K562 (cell line): ENCODE results near the gene SFXN2. TPM values are rescaled to one million over a fixed set of nuclear protein-coding genes. Genes with fewer than 3 reads are reported as not detected.

Experiments used
- ATAC-seq: fragments of 200-7000 bp; cut with Tn5 transposase; 3 replicates; pipeline ENCODE4 v1.9.1; 2020; ENCODE audit warnings: moderate library complexity
- BruUV-seq: library from RNA; stranded (reverse); fragments of 400-500 nt; replicated peaks from 2 replicates; lab custom pipeline; 2021; lab: Mats Ljungman, UMichigan
- CTCF ChIA-PET: fragments of 300-600 bp; formaldehyde crosslinking; extraction: SDS; loops from one replicate; lab custom pipeline; 2021; ENCODE audit warnings: low intra/inter-chr PET ratio; lab: Yijun Ruan, JAX
- POLR2A ChIA-PET: fragments of 300-600, 350-650 bp; sonication (Branson Sonifier 250); formaldehyde crosslinking; extraction: SDS; loops from one replicate; lab custom pipeline; 2021; ENCODE audit warnings: antibody characterized with exemption, inconsistent platforms; lab: Yijun Ruan, JAX
- DNase-seq, 4 experiments: peaks; one replicate each; pipeline versions ENCODE4 v3.0.0 to v3.0.0-alpha.2; 2011 to 2018; ENCODE audit warnings: low spot score in 3 of 4, mixed read lengths in 3 of 4; ENCODE audit errors: extremely low read depth in 1 of 4
- FAIRE-seq: peaks from 2 replicates; lab custom pipeline; 2011; peaks lifted over from hg19 to GRCh38; lab: Jason Lieb, UNC
- H2AFZ ChIP-seq: 2 replicates; pipeline ENCODE4 v1.6.0; 2011; ENCODE audit warnings: low read depth, low read length, control low read depth, inconsistent platforms
- H3K27ac ChIP-seq: fragments of 200-600 bp; 3 replicates; pipeline ENCODE4 v1.8.0; 2011; ENCODE audit warnings: low read depth, mild to moderate bottlenecking, control low read depth, inconsistent platforms, low read length, moderate library complexity, mixed read lengths; ENCODE audit errors: extremely low read depth
- H3K27me3 ChIP-seq, 2 experiments: fragments of 300-600 bp in 1 of 2; 2 replicates in 1 of 2; 3 replicates in 1 of 2; pipeline versions ENCODE4 v1.6.0 to v1.8.0; 2011; ENCODE audit warnings: inconsistent platforms in 2 of 2, low read length in 2 of 2, mild to moderate bottlenecking in 1 of 2, mixed read lengths in 1 of 2, moderate library complexity in 1 of 2; ENCODE audit not compliant: control insufficient read depth in 2 of 2, insufficient read depth in 2 of 2
- H3K36me3 ChIP-seq: fragments of 300-600 bp; 3 replicates; pipeline ENCODE4 v1.8.0; 2011; ENCODE audit warnings: mild to moderate bottlenecking, low read length, inconsistent platforms; ENCODE audit not compliant: control insufficient read depth, insufficient read depth
- H3K4me1 ChIP-seq, 2 experiments: fragments of 200-600 bp in 1 of 2; replicated peaks in 1 of 2; 2 replicates in 1 of 2; 3 replicates in 1 of 2; pipeline versions ENCODE4 v1.5.1 to v1.8.0; 2011; ENCODE audit warnings: inconsistent platforms in 2 of 2, low read length in 2 of 2, mild to moderate bottlenecking in 1 of 2, mixed read lengths in 1 of 2, moderate library complexity in 1 of 2; ENCODE audit not compliant: control insufficient read depth in 2 of 2, insufficient read depth in 2 of 2
- H3K4me2 ChIP-seq: 2 replicates; pipeline ENCODE4 v1.6.1; 2011; ENCODE audit warnings: low read length, control low read depth, inconsistent platforms, mixed read lengths; ENCODE audit not compliant: insufficient read depth
- H3K4me3 ChIP-seq: fragments of 200-600 bp; sonication (generic), shearing (Covaris generic); 2 replicates; pipeline ENCODE4 v1.5.1; 2016; ENCODE audit warnings: control low read depth, inconsistent platforms
- H3K79me2 ChIP-seq: fragments of 200-600 bp; 3 replicates; pipeline ENCODE4 v1.8.0; 2011; ENCODE audit warnings: low read length, inconsistent platforms; ENCODE audit not compliant: control insufficient read depth, insufficient read depth
- H3K9ac ChIP-seq, 2 experiments: 2 replicates each; pipeline versions ENCODE4 v1.6.0 to v1.6.1; 2011; ENCODE audit warnings: low read depth in 2 of 2, low read length in 2 of 2, control low read depth in 1 of 2, inconsistent platforms in 1 of 2, mild to moderate bottlenecking in 1 of 2, mixed read lengths in 1 of 2; ENCODE audit not compliant: insufficient read depth in 1 of 2
- H3K9me1 ChIP-seq: one replicate; pipeline ENCODE4 v1.6.0; 2011; ENCODE audit warnings: inconsistent platforms, mild to moderate bottlenecking, low read length, moderate library complexity; ENCODE audit not compliant: control insufficient read depth, insufficient read depth
- H3K9me3 ChIP-seq: replicated peaks from 2 replicates; pipeline ENCODE4 v1.5.1; 2011; ENCODE audit warnings: low read depth, low read length, inconsistent platforms; ENCODE audit not compliant: control insufficient read depth, insufficient read depth
- H4K20me1 ChIP-seq: replicated peaks from 2 replicates; pipeline ENCODE4 v1.6.1; 2011; ENCODE audit warnings: low read length, inconsistent platforms, mixed read lengths; ENCODE audit not compliant: control insufficient read depth, insufficient read depth
- ETS2 ChIP-seq: IDR thresholded peaks from 2 replicates; pipeline ENCODE4 v1.6.1; 2016; ENCODE audit warnings: borderline replicate concordance, missing genetic modification characterization, mild to moderate bottlenecking, moderate library complexity, missing compliant biosample characterization; ENCODE audit not compliant: poor library complexity, severe bottlenecking
- ILK ChIP-seq: fragments of 450-650 bp; IDR thresholded peaks from 2 replicates; pipeline ENCODE4 v1.6.1; 2016; ENCODE audit warnings: missing genetic modification characterization, low read depth, mild to moderate bottlenecking, missing compliant biosample characterization, moderate library complexity, borderline replicate concordance
- PHF8 ChIP-seq: fragments of 200-600 bp; sonication (generic); IDR thresholded peaks from 2 replicates; pipeline ENCODE4 v1.6.1; 2012; ENCODE audit warnings: mixed run types, mild to moderate bottlenecking, inconsistent platforms, low read length, moderate library complexity, borderline replicate concordance
- REST ChIP-seq, 2 experiments: fragments of 450-650 bp; formaldehyde crosslinking in 1 of 2; IDR thresholded peaks; 2 replicates each; pipeline versions ENCODE4 v1.4.0 to v1.6.1; 2014 to 2020; ENCODE audit warnings: mild to moderate bottlenecking in 2 of 2, borderline replicate concordance in 1 of 2, low read depth in 1 of 2
- SP2 ChIP-seq: IDR thresholded peaks from 2 replicates; pipeline ENCODE4 v1.6.1; 2011; ENCODE audit warnings: mild to moderate bottlenecking, low read depth, low read length, moderate library complexity; ENCODE audit not compliant: poor library complexity, severe bottlenecking; ENCODE audit errors: extremely low read depth
- SUPT5H ChIP-seq: fragments of 450-650 bp; IDR thresholded peaks from 2 replicates; pipeline ENCODE4 v1.6.1; 2016
- ZNF124 ChIP-seq: sonication (generic); formaldehyde crosslinking; IDR thresholded peaks from 2 replicates; pipeline ENCODE4 v1.8.1; 2022; ENCODE audit warnings: missing genetic modification reagents
- ZNF140 ChIP-seq: fragments of 250-450 bp; sonication (Bioruptor Pico); IDR thresholded peaks from 2 replicates; pipeline ENCODE4 v1.8.0; 2021; ENCODE audit warnings: moderate library complexity, mild to moderate bottlenecking, inconsistent platforms
- WGBS: fragments of 100-300 bp; shearing (Covaris generic); methylation state at CpG from one replicate; pipeline ENCODE4 v1.1.6; 2016; ENCODE audit warnings: low coverage, mixed read lengths; ENCODE audit not compliant: insufficient coverage; ENCODE audit errors: missing lambda C conversion rate; 5-methylcytosine and 5-hydroxymethylcytosine counted together
- in situ Hi-C: fragments of 300-500 bp; cut with MboI; formaldehyde crosslinking; loops from 4 replicates; pipeline ENCODE4 v1.15.0; 2018; ENCODE audit warnings: inconsistent platforms, mixed read lengths
- intact Hi-C: fragments of 100-400 bp; cut with micrococcal nuclease; formaldehyde crosslinking; loops from 2 replicates; pipeline ENCODE4 v1.14.2; 2022
- polyA plus RNA-seq, 8 experiments: library from polyadenylated mRNA; depleted of rRNA in 4 of 8; stranded (reverse) in 5 of 8; unstranded in 3 of 8; fragments of >200 nt; fragmentation: Nextera tagmentation in 2 of 8; fragmentation: Illumina TruSeq in 1 of 8; extraction: Ambion mirVana in 2 of 8; extraction: Trizol in 1 of 8; gene quantifications; 2 replicates each; pipeline versions ENCODE4 v1.2.1 to v1.2.3, GENCODE V29; 2011 to 2014; ENCODE audit warnings: inconsistent platforms in 1 of 8, missing spikeins in 1 of 8
- total RNA-seq, 7 experiments: library from RNA; depleted of rRNA in 6 of 7; stranded (reverse); fragments of >200 nt in 6 of 7; fragmentation: Illumina TruSeq in 2 of 7; extraction: Trizol in 2 of 7; gene quantifications; 2 replicates each; pipeline versions ENCODE4 v1.2.1 to v1.2.3, GENCODE V29; 2011 to 2021; ENCODE audit warnings: low replicate concordance in 1 of 7

Gene SFXN2
- total and polyA plus RNA-seq, 9 of the 15 experiments (the other 6 are each of a cell fraction or from before 2014, with no cell fraction given) = 7.3 to 23.8 (median 15.7) TPM

DNA sequence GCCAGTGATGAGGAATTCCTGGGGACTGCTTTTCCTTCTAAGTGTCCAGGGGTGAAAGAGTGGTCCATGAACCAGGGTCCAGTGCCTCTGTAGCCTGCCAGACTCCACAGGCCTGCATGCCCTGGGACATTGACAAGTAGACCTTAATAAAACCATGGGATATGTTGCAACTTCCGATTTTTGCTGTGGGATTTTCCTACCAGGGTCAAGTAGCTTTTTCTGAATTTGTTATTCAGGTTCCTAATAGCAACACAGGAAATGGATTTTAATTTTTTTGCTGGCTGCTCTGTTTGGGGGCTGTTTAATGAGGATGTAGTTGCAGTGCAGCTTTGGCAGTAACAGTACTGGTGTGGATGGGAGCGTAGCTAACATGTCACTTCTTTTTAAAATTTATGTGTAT, 71.4 kb downstream of the SFXN2 start:
- peaks cover 18% of the 10 kb centered on the region for H3K79me2 ChIP-seq
- in situ Hi-C loops = no loop called here
- POLR2A ChIA-PET = interaction anchor here (1.4 kb wide), 1 partner anchor 16 kb away, joined by 4 read pairs; no protein-coding TSS in a partner anchor
- TF ChIP-seq ILK (tag) (no peak), ZNF140 (CRISPR knock-in tag) (no peak), ETS2 (tag) (no peak), REST (IDR thresholded peaks at IDR 0.05; ENCODE audit: borderline replicate concordance) (no peak), REST (CRISPR knock-in tag; IDR thresholded peaks at IDR 0.05; ENCODE audit: low read depth) (no peak), SUPT5H (no peak), ZNF124 (CRISPR knock-in tag) (no peak), SP2 (no peak), PHF8 (no peak)

More for the DNA sequence above, 71.4 kb downstream of the SFXN2 start:
- H3K27me3 ChIP-seq = no peaks in the 10 kb centered on the region
- H3K36me3 ChIP-seq = no peaks in the 10 kb centered on the region
- no peak overlapping the region for H3K4me2 ChIP-seq
- DNase-seq (no peak), FAIRE-seq (no peak), ATAC-seq (no peak)
- no peak overlapping the region for H3K27ac ChIP-seq
- H3K4me3 ChIP-seq = no peak overlapping the region
- H4K20me1 ChIP-seq = no peaks in the 10 kb centered on the region
- BruUV-seq = no TSS peak
- no peaks in the 10 kb centered on the region for H3K9me3 ChIP-seq
- H3K4me1 ChIP-seq = peaks cover 19 to 35% of the 10 kb centered on the region in 2 experiments
- H2AFZ ChIP-seq = no peak overlapping the region
- CTCF ChIA-PET = no interaction called here
- intact Hi-C loops = no loop called here
- no peaks in the 10 kb centered on the region for H3K9me1 ChIP-seq
- no peak overlapping the region for H3K9ac ChIP-seq
- 69% methylated on average over 2 of the region's 2 CpGs for WGBS
